Loucy (cell line): ENCODE measurements around the gene RAMAC.

Source experiments
- H2AFZ ChIP-seq: fragments of 200-600 bp; sonication (generic); 2 replicates; pipeline ENCODE4 v1.6.0; 2016; ENCODE audit warnings: antibody characterized with exemption, mild to moderate bottlenecking, low read length, moderate library complexity
- H3F3A ChIP-seq: fragments of 200-600 bp; 2 replicates; pipeline ENCODE4 v1.6.0; 2016; ENCODE audit warnings: antibody characterized with exemption, low read depth, mild to moderate bottlenecking
- H3K27me3 ChIP-seq: fragments of 200-600 bp; sonication (generic); 2 replicates; pipeline ENCODE4 v1.6.1; 2014; ENCODE audit warnings: low read length, mild to moderate bottlenecking; ENCODE audit not compliant: insufficient read depth, poor library complexity, severe bottlenecking
- H3K36me3 ChIP-seq: fragments of 200-600 bp; sonication (generic); 2 replicates; pipeline ENCODE4 v1.6.1; 2016; ENCODE audit warnings: low read length; ENCODE audit not compliant: insufficient read depth
- H3K4me1 ChIP-seq: fragments of 200-600 bp; sonication (generic); 2 replicates; pipeline ENCODE4 v1.5.1; 2014; ENCODE audit warnings: low read length, mild to moderate bottlenecking; ENCODE audit not compliant: insufficient read depth, poor library complexity, severe bottlenecking
- H3K4me2 ChIP-seq: fragments of 200-600 bp; sonication (generic); 2 replicates; pipeline ENCODE4 v1.6.0; 2014; ENCODE audit warnings: antibody characterized with exemption, low read length, low read depth, mild to moderate bottlenecking; ENCODE audit not compliant: poor library complexity, severe bottlenecking
- H3K4me3 ChIP-seq: fragments of 200-600 bp; sonication (generic); 2 replicates; pipeline ENCODE4 v1.5.1; 2014; ENCODE audit warnings: low read length, mild to moderate bottlenecking, mixed read lengths; ENCODE audit not compliant: poor library complexity, severe bottlenecking
- H3K79me2 ChIP-seq: fragments of 200-600 bp; sonication (generic); 2 replicates; pipeline ENCODE4 v1.6.1; 2014; ENCODE audit warnings: low read length; ENCODE audit not compliant: insufficient read depth
- H3K9ac ChIP-seq: fragments of 200-600 bp; sonication (generic); 2 replicates; pipeline ENCODE4 v1.6.0; 2014; ENCODE audit warnings: mild to moderate bottlenecking, low read depth, low read length, moderate library complexity; ENCODE audit not compliant: poor library complexity, severe bottlenecking
- H3K9me2 ChIP-seq: fragments of 200-600 bp; sonication (generic); replicated peaks from 2 replicates; pipeline ENCODE4 v1.6.1; 2016; ENCODE audit warnings: low read depth, low read length, mixed read lengths
- H3K9me3 ChIP-seq: fragments of 200-600 bp; sonication (generic); 2 replicates; pipeline ENCODE4 v1.6.1; 2014; ENCODE audit warnings: mild to moderate bottlenecking, antibody characterized with exemption, low read length, low read depth; ENCODE audit not compliant: insufficient read depth
- H4K20me1 ChIP-seq: fragments of 200-600 bp; sonication (generic); 2 replicates; pipeline ENCODE4 v1.6.0; 2014; ENCODE audit warnings: antibody characterized with exemption, low read length, mild to moderate bottlenecking; ENCODE audit not compliant: insufficient read depth, poor library complexity, severe bottlenecking
- CTCF ChIP-seq: fragments of 200-600 bp; sonication (generic); conservative IDR thresholded peaks from 2 replicates; pipeline ENCODE4 v1.5.1; 2014; ENCODE audit warnings: mild to moderate bottlenecking, antibody characterized with exemption, low read length
- EZH2phosphoT487 ChIP-seq: fragments of 200-600 bp; IDR thresholded peaks from 2 replicates; pipeline ENCODE4 v1.6.1; 2018; ENCODE audit warnings: antibody characterized with exemption, mild to moderate bottlenecking, moderate library complexity, borderline replicate concordance

Gene RAMAC

GRCh38 chr15:82966671-82967071 is 19.3 kb upstream of the RAMAC start:
- Histone ChIP-seq H3K4me3 (no peak overlapping the region), H3K27me3 (no peaks in the 10 kb centered on the region), H3K79me2 (no peaks in the 10 kb centered on the region), H2AFZ (no peak overlapping the region), H3K9me3 (no peaks in the 10 kb centered on the region), H3K4me2 (no peak overlapping the region), H4K20me1 (no peaks in the 10 kb centered on the region), H3K4me1 (no peaks in the 10 kb centered on the region), H3K9me2 (no peaks in the 10 kb centered on the region), H3K36me3 (no peaks in the 10 kb centered on the region), H3K9ac (no peak overlapping the region), H3F3A (no peaks in the 10 kb centered on the region)
- TF ChIP-seq CTCF (no peak), EZH2phosphoT487 (no peak)

GRCh38 chr15:82968066-82968465 is 17.9 kb upstream of the RAMAC start:
- no peak overlapping the region for H3K4me2 ChIP-seq
- no peaks in the 10 kb centered on the region for H3K36me3 ChIP-seq
- no peak overlapping the region for H2AFZ ChIP-seq
- H3K9ac ChIP-seq = no peak overlapping the region
- H3K4me3 ChIP-seq = no peak overlapping the region
- no peaks in the 10 kb centered on the region for H3K9me3 ChIP-seq
- no peaks in the 10 kb centered on the region for H3K9me2 ChIP-seq
- H4K20me1 ChIP-seq = no peaks in the 10 kb centered on the region
- TF ChIP-seq EZH2phosphoT487 (no peak), CTCF (no peak)
- no peaks in the 10 kb centered on the region for H3F3A ChIP-seq
- H3K79me2 ChIP-seq = no peaks in the 10 kb centered on the region
- H3K27me3 ChIP-seq = no peaks in the 10 kb centered on the region
- H3K4me1 ChIP-seq = no peaks in the 10 kb centered on the region

GRCh38 chr15:82969353-82969752 is 16.7 kb upstream of the RAMAC start:
- TF ChIP-seq EZH2phosphoT487 (no peak), CTCF (no peak)
- H2AFZ ChIP-seq = no peak overlapping the region
- H3K9me3 ChIP-seq = no peaks in the 10 kb centered on the region
- H3K79me2 ChIP-seq = no peaks in the 10 kb centered on the region
- no peak overlapping the region for H3K4me2 ChIP-seq
- no peaks in the 10 kb centered on the region for H3K27me3 ChIP-seq
- H3K4me3 ChIP-seq = no peak overlapping the region
- no peaks in the 10 kb centered on the region for H3K9me2 ChIP-seq
- H3F3A ChIP-seq = no peaks in the 10 kb centered on the region
- no peaks in the 10 kb centered on the region for H3K36me3 ChIP-seq
- H3K4me1 ChIP-seq = no peaks in the 10 kb centered on the region
- no peaks in the 10 kb centered on the region for H4K20me1 ChIP-seq
- H3K9ac ChIP-seq = no peak overlapping the region
